ENCODE measurements around the gene ENTPD6. TPM values are rescaled to one million over a fixed set of nuclear protein-coding genes. Genes with fewer than 3 reads are reported as not detected.

Gene ENTPD6
- total and polyA plus RNA-seq, 11 donors = 58.7 to 200 (median 93.3) TPM

GRCh38 chr20:25204550-25205276 lies 9.2 kb downstream of the ENTPD6 start:
- Histone ChIP-seq H3K27me3 (no peaks in the 10 kb centered on the region), H3K4me1 (peaks cover 0 to 59% (median 34%) of the 10 kb centered on the region in 12 donors), H3K36me3 (peaks cover 0 to 10% (median 3%) of the 10 kb centered on the region in 9 donors), H3K27ac (peak overlapping the region in 10 of 12 donors; percentile 26 to 78 (median 62)), H3K9me3 (peaks cover 0 to 8% (median 0%) of the 10 kb centered on the region in 12 donors), H3K4me3 (no peak overlapping the region)
- ATAC-seq (peak; percentile 9 to 27 (median 19)), DNase-seq (no peak)
- intact Hi-C loops (cut with DNase I) = no loop called here
- no peak for TF ChIP-seq CTCF (IDR thresholded peaks at IDR 0.05)
- WGBS, 4 donors = 82 to 87% (median 83%) methylated on average over 9 of the region's 9 CpGs

- H3K27ac ChIP-seq = peak overlapping the region in 11 of 12 donors; percentile 13 to 78 (median 59)
- intact Hi-C loops (cut with DNase I) = no loop called here
- H3K4me1 ChIP-seq = peaks cover 0 to 52% (median 28%) of the 10 kb centered on the region in 12 donors
- peaks cover 0 to 8% (median 0%) of the 10 kb centered on the region in 12 donors for H3K9me3 ChIP-seq
- ATAC-seq (peak; percentile 34 to 58 (median 53)), DNase-seq (peak in 1 of 5 donors; percentile 32)
- no peak overlapping the region for H3K4me3 ChIP-seq
- H3K36me3 ChIP-seq = peaks cover 0 to 17% (median 8%) of the 10 kb centered on the region in 9 donors
- H3K27me3 ChIP-seq = no peaks in the 10 kb centered on the region
- no peak for TF ChIP-seq CTCF (IDR thresholded peaks at IDR 0.05)
- TF ChIP-seq POLR2A (IDR thresholded peaks at IDR 0.05) = no peak
- WGBS, 4 donors = 67 to 76% (median 70%) methylated on average over 15 to 21 of the region's 21 CpGs
Observed at GRCh38 chr20:25205277-25206062, 10.0 kb downstream of the ENTPD6 start.

- no peak overlapping the region for H3K4me3 ChIP-seq
Observed at GRCh38 chr20:25206063-25206403, 10.5 kb downstream of the ENTPD6 start.

More at GRCh38 chr20:25206063-25206403, 10.5 kb downstream of the ENTPD6 start:
- Histone ChIP-seq H3K9me3 (peaks cover 0 to 8% (median 0%) of the 10 kb centered on the region in 12 donors), H3K36me3 (peaks cover 0 to 23% (median 14%) of the 10 kb centered on the region in 9 donors), H3K4me1 (peaks cover 0 to 46% (median 26%) of the 10 kb centered on the region in 12 donors), H3K27me3 (no peaks in the 10 kb centered on the region), H3K27ac (peak overlapping the region in 9 of 12 donors; percentile 13 to 74 (median 59))
- intact Hi-C loops (cut with DNase I) = no loop called here
- 71 to 87% (median 79%) methylated on average over 7 to 9 of the region's 9 CpGs for WGBS, 4 donors
- ATAC-seq = peak in 3 of 4 donors; percentile 8 to 21 (median 10)
- peak in 1 of 5 donors; percentile 26 for DNase-seq
- TF ChIP-seq CTCF (IDR thresholded peaks at IDR 0.05) (no peak), POLR2A (IDR thresholded peaks at IDR 0.05) (no peak)

Data from heart left ventricle (tissue), 16 donors.